Duodenal mucosa (tissue), 2 donors: Measurements from ENCODE around the gene BAZ1A.

Experiments used
- H3K27ac ChIP-seq: one replicate; pipeline ENCODE4 v1.7.0; 2013; ENCODE audit warnings: low read depth, low read length
- H3K27me3 ChIP-seq, 2 donors: one replicate each; pipeline ENCODE4 v1.7.0; 2013; ENCODE audit warnings: low read length in 2 of 2, control low read depth in 1 of 2; ENCODE audit not compliant: insufficient read depth in 2 of 2, control insufficient read depth in 1 of 2
- H3K36me3 ChIP-seq, 2 donors: one replicate each; pipeline ENCODE4 v1.7.0; 2013; ENCODE audit warnings: low read length in 2 of 2, control low read depth in 1 of 2; ENCODE audit not compliant: insufficient read depth in 2 of 2, control insufficient read depth in 1 of 2
- H3K4me1 ChIP-seq, 2 donors: one replicate each; pipeline ENCODE4 v1.7.0; 2013; ENCODE audit warnings: low read length in 2 of 2, control low read depth in 1 of 2; ENCODE audit not compliant: insufficient read depth in 2 of 2, control insufficient read depth in 1 of 2
- H3K4me3 ChIP-seq, 2 donors: one replicate each; pipeline ENCODE4 v1.7.0; 2013; ENCODE audit warnings: low read length in 2 of 2, low read depth in 1 of 2
- H3K9ac ChIP-seq, 2 donors: one replicate each; pipeline ENCODE4 v1.7.0; 2013; ENCODE audit warnings: low read length in 2 of 2, low read depth in 1 of 2
- H3K9me3 ChIP-seq, 2 donors: one replicate each; pipeline ENCODE4 v1.7.0; 2013; ENCODE audit warnings: low read length in 2 of 2, control low read depth in 1 of 2; ENCODE audit not compliant: control insufficient read depth in 1 of 2

BAZ1A gene

GRCh38 chr14:34883954-34884353 is 8.8 kb upstream of the BAZ1A start:
- no peak overlapping the region for H3K27ac ChIP-seq
- H3K9me3 ChIP-seq: no peaks in the 10 kb centered on the region
- no peak overlapping the region for H3K9ac ChIP-seq
- H3K27me3 ChIP-seq: no peaks in the 10 kb centered on the region
- no peaks in the 10 kb centered on the region for H3K36me3 ChIP-seq
- no peaks in the 10 kb centered on the region for H3K4me1 ChIP-seq
- H3K4me3 ChIP-seq: no peak overlapping the region

GRCh38 chr14:34874386-34875030 is 652 bp downstream of the BAZ1A start:
- Histone ChIP-seq H3K9me3 (no peaks in the 10 kb centered on the region), H3K9ac (peak overlapping the region; percentile 91 to 96), H3K27me3 (no peaks in the 10 kb centered on the region), H3K27ac (peak overlapping the region; percentile 99), H3K36me3 (peaks cover 0 to 9% of the 10 kb centered on the region in 2 donors), H3K4me3 (peak overlapping the region; percentile 84 to 88), H3K4me1 (peaks cover 6 to 9% of the 10 kb centered on the region in 2 donors)

- H3K4me3 ChIP-seq: peak overlapping the region; percentile 84 to 88
- H3K27ac ChIP-seq: peak overlapping the region; percentile 99
- peaks cover 6 to 9% of the 10 kb centered on the region in 2 donors for H3K4me1 ChIP-seq
- H3K27me3 ChIP-seq: no peaks in the 10 kb centered on the region
- peak overlapping the region; percentile 91 to 96 for H3K9ac ChIP-seq
- H3K36me3 ChIP-seq: peaks cover 0 to 11% of the 10 kb centered on the region in 2 donors
- no peaks in the 10 kb centered on the region for H3K9me3 ChIP-seq
These were observed 1.4 kb downstream of the BAZ1A start for GRCh38 chr14:34873589-34874385.

- no peaks in the 10 kb centered on the region for H3K9me3 ChIP-seq
- H3K4me3 ChIP-seq: peak overlapping the region; percentile 84 to 88
- H3K9ac ChIP-seq: peak overlapping the region; percentile 91 to 96
- H3K27me3 ChIP-seq: no peaks in the 10 kb centered on the region
- H3K27ac ChIP-seq: peak overlapping the region; percentile 99
- H3K4me1 ChIP-seq: peaks cover 6 to 9% of the 10 kb centered on the region in 2 donors
- peaks cover 0 to 11% of the 10 kb centered on the region in 2 donors for H3K36me3 ChIP-seq
These were observed 2.2 kb downstream of the BAZ1A start for GRCh38 chr14:34872822-34873588.

GRCh38 chr14:34867199-34867598 is 8.0 kb downstream of the BAZ1A start:
- Histone ChIP-seq H3K27ac (no peak overlapping the region), H3K4me1 (peaks cover 0 to 5% of the 10 kb centered on the region in 2 donors), H3K36me3 (peaks cover 0 to 11% of the 10 kb centered on the region in 2 donors), H3K27me3 (no peaks in the 10 kb centered on the region), H3K4me3 (no peak overlapping the region), H3K9me3 (no peaks in the 10 kb centered on the region), H3K9ac (no peak overlapping the region)

GRCh38 chr14:34865889-34866574 is 9.1 kb downstream of the BAZ1A start:
- Histone ChIP-seq H3K4me1 (peaks cover 0 to 3% of the 10 kb centered on the region in 2 donors), H3K4me3 (no peak overlapping the region), H3K9me3 (no peaks in the 10 kb centered on the region), H3K27me3 (no peaks in the 10 kb centered on the region), H3K9ac (no peak overlapping the region), H3K36me3 (peaks cover 4 to 14% of the 10 kb centered on the region in 2 donors), H3K27ac (no peak overlapping the region)

- Histone ChIP-seq H3K9me3 (no peaks in the 10 kb centered on the region), H3K4me3 (no peak overlapping the region), H3K27me3 (no peaks in the 10 kb centered on the region), H3K9ac (no peak overlapping the region), H3K27ac (no peak overlapping the region), H3K4me1 (no peaks in the 10 kb centered on the region), H3K36me3 (peaks cover 7 to 15% of the 10 kb centered on the region in 2 donors)
These were observed 11.3 kb downstream of the BAZ1A start for GRCh38 chr14:34863844-34864243.

- Histone ChIP-seq H3K9ac (no peak overlapping the region), H3K4me1 (no peaks in the 10 kb centered on the region), H3K27me3 (no peaks in the 10 kb centered on the region), H3K27ac (no peak overlapping the region), H3K9me3 (no peaks in the 10 kb centered on the region), H3K4me3 (no peak overlapping the region), H3K36me3 (peaks cover 7 to 30% of the 10 kb centered on the region in 2 donors)
These were observed 16.4 kb downstream of the BAZ1A start for GRCh38 chr14:34858765-34859164.

GRCh38 chr14:34857689-34858449 is 17.3 kb downstream of the BAZ1A start:
- no peak overlapping the region for H3K9ac ChIP-seq

More at GRCh38 chr14:34857689-34858449, 17.3 kb downstream of the BAZ1A start:
- no peak overlapping the region for H3K27ac ChIP-seq
- H3K27me3 ChIP-seq: no peaks in the 10 kb centered on the region
- no peaks in the 10 kb centered on the region for H3K4me1 ChIP-seq
- H3K4me3 ChIP-seq: no peak overlapping the region
- H3K9me3 ChIP-seq: no peaks in the 10 kb centered on the region
- H3K36me3 ChIP-seq: peaks cover 7 to 34% of the 10 kb centered on the region in 2 donors
